ENCODE results near the gene ZBTB49.
"Not testable (repeated sequence)": the region's sequence is repeated elsewhere in the genome, so short reads cannot be mapped to it uniquely, and the experiment has no call there.

ZBTB49 gene

DNA sequence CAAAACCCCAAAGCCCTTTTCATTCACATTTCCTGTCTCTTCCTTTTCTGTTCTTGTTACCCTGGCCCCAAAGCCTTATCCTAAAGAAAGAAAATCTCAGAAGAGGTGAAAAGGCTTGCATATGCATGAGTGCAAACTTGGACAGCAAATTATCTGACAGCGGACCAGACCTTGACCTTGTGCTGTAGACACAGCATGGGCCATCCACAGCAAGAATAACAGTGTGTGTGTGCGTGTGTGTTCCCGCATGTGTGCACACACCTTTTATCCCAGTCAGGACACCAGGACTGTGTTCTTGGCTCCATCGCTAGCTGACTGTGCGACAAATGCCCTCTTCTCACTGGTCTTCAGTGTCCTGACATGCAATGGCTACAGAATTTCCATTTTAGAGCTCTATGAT is 35.3 kb downstream of the ZBTB49 start:
- no peak for DNase-seq (ENCODE audit: low read depth)

DNA sequence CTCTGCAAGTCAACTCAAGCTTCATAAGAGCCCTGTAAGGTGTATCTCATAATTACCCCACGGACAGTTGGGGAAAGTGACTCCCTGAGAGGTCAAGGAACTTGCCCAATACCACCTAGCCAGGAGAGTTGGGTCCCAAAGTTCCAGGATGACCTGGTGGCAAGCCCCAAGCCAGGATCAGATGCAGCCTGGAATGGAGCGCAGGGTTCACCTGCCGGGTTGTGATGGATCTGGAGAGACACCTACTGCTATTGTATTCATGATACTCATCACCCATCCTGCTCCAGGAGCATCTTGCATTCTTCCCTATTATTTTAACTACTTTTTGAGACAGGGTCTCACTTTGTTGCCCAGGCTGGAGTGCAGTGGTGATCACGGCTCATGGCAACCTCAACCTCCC is 36.1 kb downstream of the ZBTB49 start:
- no peak for DNase-seq (ENCODE audit: low read depth)

DNA sequence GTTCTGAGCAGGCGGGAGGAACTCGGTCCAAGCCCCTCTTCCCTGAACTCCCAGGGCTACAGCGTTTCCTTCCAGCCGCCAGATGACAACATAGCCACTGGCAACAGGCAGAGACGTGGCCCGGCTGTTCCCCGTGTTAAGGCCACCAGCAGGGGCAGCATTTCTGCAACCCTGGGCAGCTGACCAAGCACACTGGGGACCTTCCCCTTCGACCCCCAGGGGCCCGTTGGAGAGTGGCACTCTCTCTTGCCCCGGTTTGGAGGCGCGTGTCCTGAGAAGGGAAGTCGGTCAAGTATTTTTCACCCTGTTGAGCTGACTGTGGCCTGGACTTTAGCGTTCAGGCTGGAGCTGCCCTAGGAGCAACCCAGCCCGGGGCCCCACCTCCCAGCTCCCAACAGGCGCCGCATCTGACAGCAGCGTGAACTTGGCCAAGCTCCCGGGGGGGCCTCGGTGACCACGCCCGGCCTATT is 37.6 kb downstream of the ZBTB49 start:
- no peak for DNase-seq (ENCODE audit: low read depth)

DNA sequence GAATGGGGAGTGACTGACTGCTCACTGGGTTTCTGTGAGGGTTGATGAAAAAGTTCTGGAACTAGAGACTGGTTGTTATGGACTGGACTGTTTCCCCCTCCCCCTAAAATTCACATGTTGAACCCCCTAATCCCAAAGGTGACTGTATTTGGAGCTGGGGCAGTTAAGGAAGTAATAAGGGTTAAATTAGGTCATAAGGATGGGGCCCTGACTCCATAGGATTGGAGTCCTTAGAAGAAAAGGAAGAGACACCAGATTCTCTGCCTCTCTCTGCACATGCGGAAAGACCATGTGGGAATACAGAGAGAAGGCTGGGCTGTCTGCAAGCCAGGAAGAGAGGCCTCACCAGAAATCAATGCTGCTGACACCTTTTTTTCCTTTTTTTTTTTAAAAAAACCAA is 38.2 kb downstream of the ZBTB49 start:
- no peak for DNase-seq (ENCODE audit: low read depth)

DNA sequence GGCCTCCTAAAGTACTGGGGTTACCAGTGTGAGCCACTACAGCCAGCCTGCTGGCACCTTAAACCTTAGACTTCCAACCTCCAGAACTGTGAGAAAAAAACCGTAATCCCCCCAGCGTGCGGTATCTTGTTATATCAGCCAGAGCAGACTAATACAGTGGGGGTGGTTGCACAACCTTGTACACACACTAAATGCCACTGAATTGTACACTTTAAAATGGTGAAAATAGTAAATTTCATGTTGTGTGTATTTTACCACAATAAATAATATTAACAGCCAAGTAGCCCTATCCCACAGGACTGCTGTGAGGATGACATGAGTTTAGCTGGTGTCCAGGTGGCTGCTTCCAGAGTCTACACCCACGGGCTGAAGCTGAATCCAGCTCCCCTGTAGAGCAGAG is 38.8 kb downstream of the ZBTB49 start:
- no peak for DNase-seq (ENCODE audit: low read depth)

DNA sequence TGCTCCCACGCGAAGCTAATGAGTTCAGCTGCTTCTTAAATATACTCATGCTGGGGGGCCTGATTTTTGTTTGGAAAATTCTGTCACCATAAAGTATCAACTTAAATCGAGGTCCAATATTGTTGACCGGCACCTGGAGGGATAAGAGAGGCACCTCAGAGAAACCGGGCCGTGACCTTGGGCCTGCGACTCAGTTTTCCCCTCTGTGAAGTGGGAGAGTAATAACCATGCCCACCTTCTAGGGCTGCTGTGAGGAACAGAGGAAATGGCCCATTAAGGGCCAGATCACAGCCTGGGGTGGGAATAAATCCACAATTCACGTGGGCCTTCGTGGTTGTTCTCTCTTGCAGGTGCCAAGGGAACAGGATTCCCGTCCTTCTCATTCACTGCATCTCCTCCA is 39.4 kb downstream of the ZBTB49 start:
- DNase-seq (ENCODE audit: low read depth): no peak

DNA sequence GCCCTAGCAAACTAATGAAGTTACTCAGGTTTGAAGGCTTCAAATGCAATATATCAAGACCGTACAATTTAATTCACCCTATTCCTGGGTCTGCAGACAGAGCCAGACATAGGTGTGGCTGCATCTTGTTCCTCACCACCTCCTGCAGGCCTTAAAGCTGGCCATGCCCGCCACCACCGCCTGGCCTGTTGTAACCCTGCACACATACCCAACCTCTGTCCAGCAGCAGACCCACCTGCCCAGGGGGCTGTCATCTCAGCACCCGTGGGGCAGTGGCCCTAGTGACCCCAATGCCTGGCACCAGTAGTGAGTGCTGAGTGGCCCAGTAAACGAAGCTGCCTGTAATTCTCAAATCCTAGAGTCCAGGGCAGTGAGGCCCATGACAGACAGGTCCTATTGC is 40.7 kb downstream of the ZBTB49 start:
- DNase-seq (ENCODE audit: low read depth): no peak

DNA sequence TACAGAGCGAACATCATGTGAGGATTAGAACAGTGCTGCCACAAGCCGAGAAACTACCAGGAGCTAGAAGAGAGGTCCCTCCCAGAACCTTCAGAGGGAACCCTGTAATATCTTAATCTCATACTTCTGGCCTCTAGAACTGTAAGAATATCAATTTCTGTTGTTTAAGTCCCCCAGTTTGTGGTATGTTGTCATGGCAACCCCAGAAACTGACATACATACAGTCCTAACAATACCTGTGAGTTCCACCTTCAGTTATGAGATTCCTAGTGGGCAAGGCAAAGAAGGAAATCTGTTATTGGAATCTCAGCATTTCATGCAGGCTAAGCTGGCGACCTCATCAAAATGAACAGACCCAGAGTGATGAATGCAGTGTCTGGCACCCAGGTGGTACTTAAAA is 42.5 kb downstream of the ZBTB49 start:
- no peak for DNase-seq (ENCODE audit: low read depth)

DNA sequence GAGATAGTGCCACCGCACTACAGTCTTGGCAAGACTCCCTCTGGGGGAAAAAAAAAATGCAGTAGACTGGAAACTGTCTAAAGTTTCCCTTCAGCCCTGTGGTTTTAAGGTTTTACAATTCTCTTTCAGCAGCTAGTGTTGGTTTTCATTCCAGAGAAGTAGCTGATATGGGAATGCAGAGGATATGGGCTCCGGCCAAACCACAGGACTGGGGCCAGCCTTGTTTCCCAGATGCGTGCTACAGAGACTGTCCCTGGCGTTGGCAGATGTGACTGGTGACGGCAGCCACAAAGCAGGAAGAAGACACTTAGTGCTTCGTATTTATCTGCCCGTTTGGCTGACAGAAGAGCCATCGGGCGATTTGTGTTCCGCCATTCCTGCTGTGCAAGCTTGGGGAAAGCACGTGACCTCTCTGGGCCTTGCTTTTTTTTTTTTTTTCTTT is 43.2 kb downstream of the ZBTB49 start:
- DNase-seq (ENCODE audit: low read depth): peak; percentile 94

DNA sequence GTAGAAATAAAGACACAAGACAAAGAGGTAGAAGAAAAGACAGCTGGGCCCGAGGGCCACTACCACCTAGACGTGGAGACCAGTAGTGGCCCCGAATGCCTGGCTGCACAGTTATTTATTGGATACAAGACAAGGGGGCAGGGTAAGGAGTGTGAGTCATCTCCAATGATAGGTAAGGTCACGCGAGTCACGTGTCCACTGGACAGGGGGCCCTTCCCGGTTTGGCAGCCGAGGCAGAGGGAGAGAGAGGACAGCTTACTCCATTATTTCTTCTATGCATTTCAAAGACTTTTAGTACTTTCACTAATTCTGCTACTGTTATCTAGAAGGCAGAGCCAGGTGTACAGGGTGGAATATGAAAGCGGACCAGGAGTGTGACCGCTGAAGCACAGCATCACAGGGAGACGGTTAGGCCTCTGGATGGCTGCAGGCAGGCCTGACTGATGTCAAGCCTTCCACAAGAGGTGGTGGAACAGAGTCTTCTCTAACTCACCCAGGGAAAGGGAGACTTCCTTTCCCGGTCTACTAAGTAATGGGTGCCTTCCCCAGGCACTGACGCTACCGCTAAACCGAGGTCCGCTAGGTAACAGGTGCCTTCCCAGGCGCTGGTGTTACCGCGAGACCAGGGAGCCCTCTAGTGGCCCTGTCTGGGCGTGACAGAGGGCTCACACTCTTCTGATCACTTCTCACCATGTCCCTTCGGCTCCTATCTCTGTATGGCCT is 44.9 kb downstream of the ZBTB49 start:
- no peak for DNase-seq (ENCODE audit: low read depth)

DNA sequence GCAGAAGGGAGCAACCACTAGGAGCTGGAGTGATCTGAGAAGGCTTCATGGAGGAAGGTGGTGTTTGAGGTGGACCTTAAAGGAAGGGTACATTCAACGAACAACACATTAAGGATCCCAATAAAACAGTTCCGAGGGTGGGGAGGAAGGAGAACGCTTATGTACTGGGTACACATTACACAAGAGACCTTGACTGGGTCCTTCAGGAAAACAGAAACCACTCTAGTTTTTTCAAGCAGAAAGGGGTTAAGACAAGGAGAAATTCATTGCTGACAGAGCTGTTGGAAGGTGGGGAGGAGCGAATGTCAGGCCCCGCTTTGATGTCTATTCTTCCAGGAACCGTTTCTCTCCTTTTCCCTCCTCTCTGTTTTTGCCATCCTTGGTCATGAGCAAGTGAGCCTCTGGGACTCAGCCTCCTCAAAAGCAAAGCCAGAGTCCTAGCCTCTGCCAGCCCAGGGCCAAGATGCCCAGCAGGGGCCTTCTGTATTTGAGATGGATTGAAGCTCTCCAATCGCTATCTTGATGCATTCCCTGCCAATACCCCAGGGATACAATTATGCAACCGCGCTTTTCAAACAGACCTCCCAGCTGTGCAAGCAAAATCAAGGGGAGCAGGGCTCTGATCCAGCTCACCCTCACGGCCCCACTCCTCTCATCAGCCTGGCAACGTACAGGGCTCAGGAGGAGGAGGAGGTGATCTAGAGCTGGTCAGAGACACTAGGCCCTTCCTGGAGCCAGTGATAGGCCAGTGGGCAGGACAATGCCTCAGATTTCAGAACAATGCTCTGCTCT is 48.4 kb downstream of the ZBTB49 start:
- DNase-seq (ENCODE audit: low read depth): no peak

DNA sequence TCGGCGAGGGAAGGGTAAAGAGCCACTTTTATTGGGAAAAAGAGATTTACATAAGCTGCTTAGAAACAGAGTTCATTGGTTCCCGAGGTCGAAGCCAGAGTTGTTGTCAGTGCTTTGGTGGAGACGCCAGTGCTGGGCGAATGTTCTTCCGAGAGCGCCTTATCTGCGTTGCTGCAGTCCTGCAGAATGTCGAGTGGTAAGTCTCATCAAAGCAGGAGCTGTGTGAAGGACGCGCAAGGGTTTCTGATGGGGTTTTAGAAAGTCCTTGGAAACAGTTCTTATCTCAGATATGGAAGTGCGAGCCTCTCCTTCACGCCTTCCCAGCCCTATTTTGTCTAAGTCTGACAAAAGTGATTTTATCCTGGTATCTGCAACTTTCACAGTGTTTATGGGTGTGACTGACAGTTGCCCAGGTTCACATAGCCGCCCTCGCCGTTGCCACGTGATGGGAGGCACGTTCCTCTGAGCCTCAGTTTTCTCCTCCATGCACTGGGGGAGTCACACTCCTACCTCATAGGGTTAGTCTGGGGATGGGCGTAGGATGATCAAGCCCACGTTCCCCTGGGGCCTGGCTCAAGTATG is 49.5 kb downstream of the ZBTB49 start:
- DNase-seq (ENCODE audit: low read depth): no peak

DNA sequence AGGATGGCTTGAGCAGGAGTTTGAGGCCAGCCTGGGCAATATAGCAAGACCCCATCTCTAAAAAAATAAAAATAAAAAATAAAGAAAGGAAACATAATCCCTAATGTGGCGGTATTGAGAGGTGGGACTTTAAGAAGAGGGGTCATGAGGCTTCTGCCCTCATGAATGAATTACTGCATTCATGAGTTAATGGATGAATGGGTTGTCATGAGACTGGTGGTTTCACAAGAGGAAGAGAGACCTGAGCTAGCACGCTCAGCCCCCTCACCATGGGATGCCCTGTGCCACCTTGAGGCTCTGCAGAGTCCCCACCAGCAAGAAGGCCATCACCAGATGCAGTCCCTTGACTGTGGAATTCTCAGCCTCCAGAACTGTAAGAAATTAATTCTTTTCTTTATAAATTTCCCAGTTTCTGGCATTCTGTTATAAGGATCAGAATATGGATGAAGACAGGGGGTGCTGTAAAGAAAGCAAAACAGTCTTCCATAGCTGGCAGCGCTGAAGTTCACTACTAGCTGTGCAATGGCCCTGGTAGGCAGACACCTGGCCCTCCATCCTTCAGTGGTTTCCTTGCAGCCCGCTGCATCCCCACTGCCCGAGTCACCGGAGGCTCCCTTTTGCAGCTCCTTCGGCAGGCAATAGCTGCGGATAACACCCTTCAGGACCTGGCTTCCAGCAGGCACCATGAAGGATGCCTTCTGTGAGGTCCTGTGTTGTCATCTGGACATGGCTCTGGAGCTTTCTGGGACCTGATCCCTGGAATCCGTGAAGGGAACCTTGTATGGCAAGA is 52.0 kb downstream of the ZBTB49 start:
- no peak for DNase-seq (ENCODE audit: low read depth)

DNA sequence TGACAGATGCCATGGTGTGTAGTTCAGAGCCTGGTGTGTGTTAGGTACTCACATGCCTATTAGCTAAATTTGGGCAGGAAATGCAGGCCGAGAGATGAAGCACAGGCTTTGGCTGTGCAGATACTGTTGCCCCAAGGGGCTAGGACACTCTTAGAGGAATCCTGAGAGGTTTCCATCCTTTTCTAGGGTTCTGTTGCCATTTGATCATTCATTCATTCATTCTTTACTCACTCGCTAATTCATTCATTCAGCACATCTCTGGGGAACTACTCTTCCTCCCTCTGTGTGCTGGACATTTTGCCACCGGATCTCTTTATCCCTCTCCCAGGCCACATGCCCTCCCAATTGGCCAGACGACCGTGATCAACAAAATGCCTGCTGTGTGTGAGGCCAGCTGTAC is 53.0 kb downstream of the ZBTB49 start:
- no peak for DNase-seq (ENCODE audit: low read depth)

DNA sequence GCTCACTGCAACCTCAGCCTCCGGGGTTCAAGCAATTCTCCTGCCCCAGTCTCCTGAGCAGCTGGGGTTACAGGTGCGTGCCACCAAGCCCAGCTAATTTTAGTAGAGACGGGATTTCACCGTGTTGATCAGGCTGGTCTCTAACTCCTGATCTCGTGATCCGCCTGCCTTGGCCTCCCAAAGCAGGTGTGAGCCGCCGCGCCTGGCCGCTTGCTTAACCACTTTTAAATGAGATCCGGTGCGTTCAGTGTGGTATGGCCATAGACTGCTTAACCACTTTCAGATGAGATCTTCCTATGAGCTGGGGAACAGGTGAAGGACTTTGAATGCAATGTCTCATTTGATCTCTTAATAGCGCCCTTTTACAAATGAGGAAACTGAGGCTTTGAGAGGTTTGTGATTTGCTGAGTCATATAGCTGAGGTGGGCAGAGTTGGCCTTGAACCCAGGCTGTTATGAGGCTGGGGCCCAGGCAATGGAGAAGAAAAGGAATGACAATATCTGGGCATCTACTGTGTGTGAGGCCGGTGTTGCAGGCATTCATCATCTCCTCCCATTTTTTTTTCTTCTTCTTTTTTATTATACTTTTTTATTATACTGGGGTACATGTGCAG is 55.0 kb downstream of the ZBTB49 start:
- DNase-seq (ENCODE audit: low read depth): no peak

DNA sequence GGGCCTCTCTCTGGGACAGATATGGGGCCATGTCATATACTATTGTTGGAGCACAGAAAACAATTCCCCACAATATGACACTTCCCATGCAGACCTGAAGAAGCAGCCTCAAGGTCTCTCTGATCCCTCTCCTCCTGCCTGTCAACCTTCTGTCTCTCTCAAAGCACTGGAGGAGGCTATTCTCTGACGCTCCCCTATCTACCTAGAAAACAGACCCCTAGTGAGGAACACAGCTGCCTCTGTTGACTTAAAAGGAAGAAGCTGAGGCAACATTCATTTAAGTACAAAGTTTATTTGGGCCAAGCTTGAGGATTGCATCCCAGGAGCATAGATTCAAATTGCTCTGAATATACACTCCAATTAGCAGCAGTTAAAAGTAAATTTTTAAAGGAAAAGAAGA is 57.5 kb downstream of the ZBTB49 start:
- no peak for DNase-seq (ENCODE audit: low read depth)

DNA sequence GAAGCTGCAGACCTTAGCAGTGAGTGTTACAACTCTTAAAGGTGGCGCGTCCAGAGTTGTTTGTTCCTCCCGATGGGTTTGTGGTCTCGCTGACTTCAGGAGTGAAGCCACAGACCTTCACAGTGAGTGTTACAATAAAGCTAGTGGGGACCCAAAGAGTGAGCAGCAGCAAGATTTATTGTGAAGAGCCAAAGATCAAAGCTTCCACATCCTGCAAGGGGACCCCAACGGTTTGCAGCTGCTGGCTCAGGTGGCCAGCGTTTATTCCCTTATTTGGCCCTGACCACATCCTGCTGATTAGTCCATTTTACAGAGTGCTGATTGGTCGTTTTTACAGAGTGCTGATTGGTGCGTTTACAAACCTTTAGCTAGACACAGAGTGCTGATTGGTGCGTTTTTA is 58.5 kb downstream of the ZBTB49 start:
- not testable (repeated sequence) for DNase-seq (ENCODE audit: low read depth)

DNA sequence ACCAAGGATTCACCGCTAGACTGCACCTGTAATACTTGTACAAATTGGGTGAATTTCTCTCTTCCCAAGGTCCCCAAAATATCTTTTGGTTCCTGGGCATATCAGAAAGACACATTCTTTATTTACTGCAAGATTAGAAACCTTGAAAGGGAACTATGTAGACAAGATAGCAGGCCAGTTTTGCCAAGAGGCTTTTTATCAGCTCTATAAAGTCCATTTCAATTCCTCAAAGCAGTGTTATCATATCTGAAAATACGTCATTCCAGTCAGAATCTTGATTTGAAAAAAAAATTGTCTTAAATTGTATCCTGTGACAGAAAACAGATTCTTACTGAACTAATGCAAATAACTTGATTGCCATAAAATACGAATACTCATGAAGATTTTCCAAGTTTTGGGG is 59.8 kb downstream of the ZBTB49 start:
- no peak for DNase-seq (ENCODE audit: low read depth)

DNA sequence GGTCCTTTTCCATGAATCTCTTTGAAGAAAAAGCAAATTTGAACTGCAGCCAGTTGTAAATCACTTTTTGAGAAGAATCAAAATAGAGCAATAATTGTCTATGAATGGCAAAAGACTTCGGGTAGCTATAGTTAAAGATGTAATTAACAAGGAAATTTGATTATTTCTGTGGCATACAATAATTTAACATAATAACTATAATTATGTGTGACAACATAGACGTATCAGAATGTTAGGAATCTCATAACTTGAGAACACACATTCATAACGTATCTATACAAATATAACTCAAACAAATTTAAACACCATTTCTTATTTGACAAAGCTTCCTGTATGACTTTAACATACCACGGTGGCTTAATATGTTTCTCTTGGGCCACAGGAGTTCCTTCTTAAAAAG is 60.9 kb downstream of the ZBTB49 start:
- DNase-seq (ENCODE audit: low read depth): no peak

DNA sequence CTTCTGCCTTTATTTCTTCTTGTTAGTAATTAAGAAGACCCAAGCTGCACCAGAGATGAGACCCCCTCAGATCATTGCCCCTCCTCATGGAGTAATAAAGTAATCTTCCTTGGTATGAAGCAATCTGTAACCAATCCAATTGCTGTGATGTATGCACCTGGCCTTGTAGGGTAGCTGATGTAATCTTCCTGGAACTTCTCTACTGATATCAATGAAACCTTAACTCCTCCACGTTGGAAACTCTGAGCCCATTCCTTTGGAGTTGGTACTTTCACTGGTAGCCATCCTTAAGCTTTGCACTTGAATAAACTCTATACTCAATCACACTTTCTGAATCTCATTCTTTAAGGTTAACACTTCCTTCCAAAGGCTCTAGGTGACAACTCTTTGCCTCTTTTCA is 65.3 kb downstream of the ZBTB49 start:
- DNase-seq (ENCODE audit: low read depth): no peak

DNA sequence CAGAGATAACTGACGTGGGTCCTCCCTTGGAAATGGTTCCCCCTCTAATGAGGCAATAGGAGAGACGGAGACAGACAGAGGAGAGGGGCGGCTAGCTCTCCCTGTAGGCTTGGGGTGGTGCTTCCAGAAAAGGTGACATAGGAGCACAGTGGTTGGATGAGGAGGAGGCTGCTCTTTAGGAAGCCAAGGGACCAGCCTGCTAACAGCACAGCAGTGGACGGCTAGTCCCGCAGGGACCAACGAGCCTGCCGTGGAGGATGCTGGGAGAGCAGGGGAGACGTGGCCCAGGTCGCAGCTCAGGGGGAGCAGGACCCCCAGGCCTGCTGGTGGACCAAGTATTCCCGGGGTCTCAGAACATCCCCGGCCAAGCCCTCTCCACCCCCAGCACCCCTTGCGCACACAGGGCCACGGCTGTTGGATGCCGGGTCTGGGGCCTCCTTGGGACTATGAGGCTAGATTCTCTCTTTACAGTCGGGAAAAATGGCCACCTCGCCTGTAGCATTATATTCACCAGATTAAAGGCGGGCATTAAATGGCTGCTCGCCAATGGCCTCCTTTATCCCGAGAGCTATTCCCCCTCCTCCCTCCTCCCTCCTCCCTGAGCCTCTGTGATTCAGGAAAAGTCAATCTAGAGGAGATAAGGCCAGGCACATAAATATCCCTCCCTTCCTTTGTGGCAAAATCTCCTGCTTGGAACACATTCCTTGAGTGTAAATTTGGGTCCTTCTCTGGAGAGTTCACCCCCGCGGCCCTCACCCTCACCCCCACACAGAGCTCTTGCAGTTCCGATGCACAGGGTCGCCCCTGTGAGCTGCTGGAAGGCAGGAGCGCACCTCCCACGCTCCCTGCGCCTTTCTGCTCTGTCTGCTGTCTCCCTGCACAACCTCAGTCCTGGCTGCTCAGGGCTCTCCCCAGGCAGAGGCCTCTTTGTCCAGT is 66.3 kb downstream of the ZBTB49 start:
- no peak for DNase-seq (ENCODE audit: low read depth)
